ENCODE data around the gene KRT14. TPM values are rescaled to one million over a fixed set of nuclear protein-coding genes. Genes with fewer than 3 reads are reported as not detected.
"Not testable (repeated sequence)": the region's sequence is repeated elsewhere in the genome, so short reads cannot be mapped to it uniquely, and the experiment has no call there.

KRT14 gene
- total RNA-seq, 1 experiment from 2014 or later: not detected

DNA sequence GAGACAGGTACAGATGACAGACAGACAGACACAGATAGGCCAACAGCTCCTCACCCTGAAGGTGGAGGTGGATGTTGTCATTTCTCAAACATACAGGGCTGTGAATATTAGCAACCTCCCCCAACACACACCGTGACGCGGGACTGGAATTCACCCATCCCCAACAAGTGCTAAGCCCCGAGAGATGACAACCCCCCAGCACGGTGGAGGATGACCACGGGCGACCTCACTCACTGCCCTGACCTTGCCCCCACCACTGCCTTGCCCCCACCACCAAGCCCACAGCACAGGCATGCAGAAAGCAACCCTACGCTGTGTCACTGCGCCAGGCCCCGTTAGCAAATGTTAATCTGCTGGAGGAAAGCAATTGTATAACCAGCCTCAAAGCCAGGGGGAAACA lies 42.6 kb upstream of the KRT14 start:
- DNase-seq: no peak
- no peaks in the 10 kb centered on the region for H3K79me1 ChIP-seq (ENCODE audit: insufficient read depth, low read depth, low read length, poor library complexity, severe bottlenecking)
- Mint-ChIP-seq H3K9me3 (no peaks in the 10 kb centered on the region), H3K4me3 (no peak overlapping the region), H3K4me1 (peaks cover 25 to 33% of the 10 kb centered on the region in 2 experiments), H3K27ac (peak overlapping the region in 1 of 3 experiments; percentile 59; a peak in 1 of 7 replicates), H3K27me3 (ENCODE audit: low read depth) (no peaks in the 10 kb centered on the region), H3K36me3 (ENCODE audit: insufficient read depth in 1 of 3, low read depth in 3 of 3) (no peaks in the 10 kb centered on the region; a peak in 1 of 7 replicates)
- H3K4me1 ChIP-seq (ENCODE audit: insufficient read depth, low read length): no peaks in the 10 kb centered on the region; the same call in 1 of the 2 replicates
- no peak overlapping the region for H3K14ac ChIP-seq (ENCODE audit: insufficient read depth, low read length)
- no peak overlapping the region for H3K9ac ChIP-seq (ENCODE audit: extremely low read depth, insufficient read length, low read length)
- no peaks in the 10 kb centered on the region for H3K9me3 ChIP-seq (ENCODE audit: control insufficient read depth, low read depth, low read length)
- no peaks in the 10 kb centered on the region for H3K23me2 ChIP-seq (ENCODE audit: insufficient read length, low read depth, low read length, poor library complexity, severe bottlenecking)
- H2AFZ ChIP-seq (ENCODE audit: low read length): no peak overlapping the region
- no peak overlapping the region for H3K4me2 ChIP-seq (ENCODE audit: insufficient read depth, insufficient read length, low read length)
- H4K91ac ChIP-seq (ENCODE audit: insufficient read length, low read depth, low read length): no peak overlapping the region
- H3K23ac ChIP-seq (ENCODE audit: insufficient read length, low read depth, low read length): no peak overlapping the region
- H2AK5ac ChIP-seq (ENCODE audit: insufficient read length, low read length): no peak overlapping the region
- no peak overlapping the region for H3T11ph ChIP-seq (ENCODE audit: low read length)
- no peak overlapping the region for H3K56ac ChIP-seq (ENCODE audit: insufficient read length, low read depth, low read length)
- H2BK12ac ChIP-seq (ENCODE audit: insufficient read length, low read depth, low read length): no peak overlapping the region
- no peak overlapping the region for H3K18ac ChIP-seq (ENCODE audit: insufficient read length, low read depth, low read length)
- no peak overlapping the region for H2BK120ac ChIP-seq (ENCODE audit: low read depth, low read length, poor library complexity, severe bottlenecking)
- H3K4ac ChIP-seq (ENCODE audit: low read depth, low read length): no peak overlapping the region
- WGBS (ENCODE audit: extremely low coverage, insufficient read length, low lambda C conversion rate): no CpG with 5 or more reads among the region's 10 CpGs
- H4K20me1 ChIP-seq (ENCODE audit: control insufficient read depth, insufficient read depth, insufficient read length): no peaks in the 10 kb centered on the region
- H2BK5ac ChIP-seq (ENCODE audit: insufficient read length, low read length): no peak overlapping the region
- no peak overlapping the region for H2BK15ac ChIP-seq (ENCODE audit: low read depth, low read length)
- TF ChIP-seq, protein P1, sequence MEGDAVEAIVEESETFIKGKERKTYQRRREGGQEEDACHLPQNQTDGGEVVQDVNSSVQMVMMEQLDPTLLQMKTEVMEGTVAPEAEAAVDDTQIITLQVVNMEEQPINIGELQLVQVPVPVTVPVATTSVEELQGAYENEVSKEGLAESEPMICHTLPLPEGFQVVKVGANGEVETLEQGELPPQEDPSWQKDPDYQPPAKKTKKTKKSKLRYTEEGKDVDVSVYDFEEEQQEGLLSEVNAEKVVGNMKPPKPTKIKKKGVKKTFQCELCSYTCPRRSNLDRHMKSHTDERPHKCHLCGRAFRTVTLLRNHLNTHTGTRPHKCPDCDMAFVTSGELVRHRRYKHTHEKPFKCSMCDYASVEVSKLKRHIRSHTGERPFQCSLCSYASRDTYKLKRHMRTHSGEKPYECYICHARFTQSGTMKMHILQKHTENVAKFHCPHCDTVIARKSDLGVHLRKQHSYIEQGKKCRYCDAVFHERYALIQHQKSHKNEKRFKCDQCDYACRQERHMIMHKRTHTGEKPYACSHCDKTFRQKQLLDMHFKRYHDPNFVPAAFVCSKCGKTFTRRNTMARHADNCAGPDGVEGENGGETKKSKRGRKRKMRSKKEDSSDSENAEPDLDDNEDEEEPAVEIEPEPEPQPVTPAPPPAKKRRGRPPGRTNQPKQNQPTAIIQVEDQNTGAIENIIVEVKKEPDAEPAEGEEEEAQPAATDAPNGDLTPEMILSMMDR (conservative IDR thresholded peaks at IDR 0.05): no peak
- no peaks in the 10 kb centered on the region for H3K79me2 ChIP-seq (ENCODE audit: insufficient read depth, low read length)
- H4K5ac ChIP-seq (ENCODE audit: insufficient read length, low read depth, low read length): no peak overlapping the region
- H4K8ac ChIP-seq (replicated peaks; ENCODE audit: insufficient read length, low read depth, low read length): no peak overlapping the region
- no peak overlapping the region for H3K27ac ChIP-seq (ENCODE audit: insufficient read length, low read depth, low read length)
- no peak overlapping the region for H2BK20ac ChIP-seq (ENCODE audit: low read depth, low read length, poor library complexity, severe bottlenecking)
- H3K27me3 ChIP-seq (ENCODE audit: insufficient read depth, low read length): no peaks in the 10 kb centered on the region

DNA sequence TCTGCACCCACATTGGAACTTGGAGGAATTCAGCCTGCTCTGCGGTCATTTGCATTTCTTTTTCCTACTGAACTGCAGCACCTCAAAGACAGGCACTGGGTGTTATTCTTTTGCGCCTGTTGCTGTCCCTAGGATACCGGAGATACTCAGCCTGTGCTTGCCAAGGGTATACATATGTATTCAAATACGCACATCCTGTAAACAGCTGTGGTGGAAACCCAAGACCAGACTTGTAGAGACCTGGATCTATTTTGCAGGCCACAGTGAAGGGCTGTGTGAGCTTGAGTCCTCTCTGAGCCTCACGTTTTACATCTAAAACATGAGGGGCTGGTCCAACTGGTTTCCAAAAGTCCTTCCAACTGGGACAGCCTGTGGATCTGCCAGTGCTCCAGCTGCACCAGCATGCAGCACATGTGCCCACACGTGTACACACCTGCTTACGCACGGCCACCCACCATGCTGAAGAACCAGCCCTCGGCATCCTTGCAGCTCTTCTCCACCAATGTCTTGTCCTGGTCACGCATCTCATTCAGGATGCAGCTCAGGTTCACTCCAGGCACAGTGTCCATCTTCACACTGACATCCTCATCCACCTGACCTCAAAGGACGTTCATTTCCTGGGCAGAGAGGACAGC lies 42.0 kb upstream of the KRT14 start:
- H3K27ac ChIP-seq (ENCODE audit: insufficient read length, low read depth, low read length); H4K20me1 ChIP-seq (ENCODE audit: control insufficient read depth, insufficient read depth, insufficient read length); H3K27me3 Mint-ChIP-seq (ENCODE audit: low read depth); H3K36me3 Mint-ChIP-seq (ENCODE audit: insufficient read depth in 1 of 3, low read depth in 3 of 3); H2BK120ac ChIP-seq (ENCODE audit: low read depth, low read length, poor library complexity, severe bottlenecking); H3K18ac ChIP-seq (ENCODE audit: insufficient read length, low read depth, low read length); H3K4me1 ChIP-seq (ENCODE audit: insufficient read depth, low read length); H3T11ph ChIP-seq (ENCODE audit: low read length); H3K4me3 Mint-ChIP-seq; H3K23me2 ChIP-seq (ENCODE audit: insufficient read length, low read depth, low read length, poor library complexity, severe bottlenecking); H4K8ac ChIP-seq (replicated peaks; ENCODE audit: insufficient read length, low read depth, low read length); H2BK12ac ChIP-seq (ENCODE audit: insufficient read length, low read depth, low read length); H2BK5ac ChIP-seq (ENCODE audit: insufficient read length, low read length); H2BK20ac ChIP-seq (ENCODE audit: low read depth, low read length, poor library complexity, severe bottlenecking); H3K14ac ChIP-seq (ENCODE audit: insufficient read depth, low read length); H4K5ac ChIP-seq (ENCODE audit: insufficient read length, low read depth, low read length); H3K79me1 ChIP-seq (ENCODE audit: insufficient read depth, low read depth, low read length, poor library complexity, severe bottlenecking); H4K91ac ChIP-seq (ENCODE audit: insufficient read length, low read depth, low read length); H3K79me2 ChIP-seq (ENCODE audit: insufficient read depth, low read length); H3K4me2 ChIP-seq (ENCODE audit: insufficient read depth, insufficient read length, low read length); DNase-seq; H3K27me3 ChIP-seq (ENCODE audit: insufficient read depth, low read length); H3K56ac ChIP-seq (ENCODE audit: insufficient read length, low read depth, low read length); H2AFZ ChIP-seq (ENCODE audit: low read length); H3K9ac ChIP-seq (ENCODE audit: extremely low read depth, insufficient read length, low read length); H3K27ac Mint-ChIP-seq; H2BK15ac ChIP-seq (ENCODE audit: low read depth, low read length); H2AK5ac ChIP-seq (ENCODE audit: insufficient read length, low read length); H3K9me3 ChIP-seq (ENCODE audit: control insufficient read depth, low read depth, low read length); H3K4ac ChIP-seq (ENCODE audit: low read depth, low read length); H3K9me3 Mint-ChIP-seq; H3K23ac ChIP-seq (ENCODE audit: insufficient read length, low read depth, low read length): not testable (repeated sequence)
- WGBS (ENCODE audit: extremely low coverage, insufficient read length, low lambda C conversion rate): no CpG with 5 or more reads among the region's 11 CpGs
- peaks cover 25 to 33% of the 10 kb centered on the region in 2 experiments for H3K4me1 Mint-ChIP-seq

Data from H9 (cell line).